AG04450 (cell line): ENCODE data around the gene PLA2G4C. TPM values are rescaled to one million over a fixed set of nuclear protein-coding genes. Genes with fewer than 3 reads are reported as not detected.

ENCODE experiments used
- CTCF ChIA-PET: fragments of 300-600, 350-600 bp; formaldehyde crosslinking; extraction: SDS; loops from one replicate; lab custom pipeline; 2022; ENCODE audit warnings: antibody characterized with exemption, inconsistent platforms; lab: Charles Lee
- POLR2A ChIA-PET: fragments of 350-600 bp; formaldehyde crosslinking; extraction: SDS; loops from one replicate; lab custom pipeline; 2021; ENCODE audit warnings: antibody characterized with exemption, inconsistent platforms; lab: Yijun Ruan, JAX
- DNase-seq: peaks from one replicate; pipeline ENCODE4 v3.0.0-alpha.2; 2011; ENCODE audit warnings: low read depth, low spot score
- H3K27ac ChIP-seq: one replicate; pipeline ENCODE4 v1.5.1; 2012; ENCODE audit warnings: low read depth, low read length, control low read depth
- H3K27me3 ChIP-seq: one replicate; pipeline ENCODE4 v1.6.0; 2012; ENCODE audit warnings: low read length; ENCODE audit not compliant: control insufficient read depth, insufficient read depth
- H3K4me3 ChIP-seq: 2 replicates; pipeline ENCODE4 v1.5.1; 2011; ENCODE audit warnings: mild to moderate bottlenecking, low read depth, low read length, control low read depth
- H3K9me3 ChIP-seq: 2 replicates; pipeline ENCODE4 v1.5.1; 2012; ENCODE audit warnings: low read length; ENCODE audit not compliant: control insufficient read depth, insufficient read depth
- CTCF ChIP-seq: IDR thresholded peaks from 2 replicates; pipeline ENCODE4 v1.5.1; 2011; ENCODE audit warnings: low read depth, low read length, control low read depth, inconsistent platforms
- polyA plus RNA-seq: library from polyadenylated mRNA; depleted of rRNA; stranded (reverse); fragments of >200 nt; gene quantifications from 2 replicates; pipeline ENCODE4 v1.2.3, GENCODE V29; 2011

Gene PLA2G4C
- polyA plus RNA-seq, 1 experiment: 8.0 TPM

- H3K27ac ChIP-seq: no peak overlapping the region
- no peak for DNase-seq
- no peak overlapping the region for H3K4me3 ChIP-seq
- H3K9me3 ChIP-seq: no peaks in the 10 kb centered on the region
- TF ChIP-seq CTCF: no peak
- POLR2A ChIA-PET: no interaction called here
- CTCF ChIA-PET: no interaction called here
- H3K27me3 ChIP-seq: no peaks in the 10 kb centered on the region
Measured at GRCh38 chr19:48023518-48023917, 87.1 kb downstream of the PLA2G4C start.

- ChIA-PET CTCF (no interaction called here), POLR2A (no interaction called here)
- Histone ChIP-seq H3K9me3 (no peaks in the 10 kb centered on the region), H3K27me3 (no peaks in the 10 kb centered on the region), H3K27ac (no peak overlapping the region), H3K4me3 (no peak overlapping the region)
- TF ChIP-seq CTCF: no peak
- no peak for DNase-seq
Measured at GRCh38 chr19:48023011-48023410, 87.6 kb downstream of the PLA2G4C start.

DNA sequence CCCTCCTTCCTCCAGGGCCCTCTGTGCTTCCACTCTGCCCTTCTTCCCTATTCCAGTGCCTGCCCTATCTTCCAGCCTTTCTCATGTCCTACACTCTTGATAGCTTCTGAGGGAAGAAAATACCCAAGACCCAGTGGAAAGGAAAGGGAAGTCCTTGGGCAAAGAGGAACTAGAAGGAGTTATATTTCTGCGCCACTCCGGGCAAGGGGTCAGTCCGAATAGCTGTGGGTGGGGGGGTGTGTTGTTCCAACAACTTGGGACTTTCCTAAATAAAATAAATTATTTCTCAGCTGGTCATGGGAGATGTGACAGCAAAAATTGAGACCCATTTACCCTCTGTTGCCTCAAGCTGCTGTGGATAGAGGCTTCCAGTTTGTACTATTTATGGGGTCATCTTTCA is 89.9 kb downstream of the PLA2G4C start:
- Histone ChIP-seq H3K4me3 (no peak overlapping the region), H3K27ac (no peak overlapping the region), H3K27me3 (peaks cover 2% of the 10 kb centered on the region), H3K9me3 (no peaks in the 10 kb centered on the region)
- DNase-seq: no peak
- CTCF ChIA-PET: no interaction called here
- POLR2A ChIA-PET: no interaction called here
- TF ChIP-seq CTCF: no peak

DNA sequence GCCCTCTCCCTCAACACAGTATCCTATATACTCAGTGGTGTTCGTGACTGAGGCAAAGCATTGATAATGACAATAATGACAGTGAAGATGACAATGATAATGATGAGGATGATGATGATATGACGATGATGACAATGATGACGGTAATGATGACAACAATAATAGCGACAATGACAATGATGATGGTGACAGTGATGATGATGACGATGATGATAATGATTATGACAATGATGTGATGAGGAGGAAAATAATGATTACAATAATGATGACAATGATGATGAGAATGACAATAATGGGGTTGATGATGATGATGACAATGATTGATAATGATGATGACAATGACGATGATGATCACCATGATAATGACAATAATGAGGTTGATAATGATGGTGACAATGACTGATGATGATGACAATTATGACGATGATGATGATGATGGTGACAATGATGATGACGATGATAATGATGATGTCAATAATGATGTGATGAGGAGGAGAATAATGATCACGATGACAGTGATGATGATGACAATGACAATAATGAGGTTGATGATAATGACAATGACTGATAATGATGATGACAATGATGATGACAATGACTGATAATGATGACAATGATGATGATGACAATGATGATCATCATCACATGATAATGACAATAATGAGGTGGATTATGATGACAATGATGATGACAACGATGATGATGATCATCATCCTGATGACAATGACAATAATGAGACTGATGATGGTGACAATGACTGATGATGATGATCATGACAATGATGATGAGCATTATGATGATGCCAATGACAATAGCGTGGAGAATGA is 99.5 kb downstream of the PLA2G4C start:
- CTCF ChIA-PET: no interaction called here
- peaks cover 3% of the 10 kb centered on the region for H3K27me3 ChIP-seq
- POLR2A ChIA-PET: no interaction called here
- no peak for TF ChIP-seq CTCF
- no peaks in the 10 kb centered on the region for H3K9me3 ChIP-seq
- H3K4me3 ChIP-seq: no peak overlapping the region
- H3K27ac ChIP-seq: no peak overlapping the region
- DNase-seq: no peak

GRCh38 chr19:48006762-48007161 is 103.9 kb downstream of the PLA2G4C start:
- ChIA-PET POLR2A (no interaction called here), CTCF (interaction anchor here (0.7 kb wide), 1 partner anchor 20 kb away, joined by 3 read pairs; no protein-coding TSS in a partner anchor)
- H3K27me3 ChIP-seq: no peaks in the 10 kb centered on the region
- H3K4me3 ChIP-seq: no peak overlapping the region
- no peak for DNase-seq
- no peak for TF ChIP-seq CTCF
- no peaks in the 10 kb centered on the region for H3K9me3 ChIP-seq
- H3K27ac ChIP-seq: no peak overlapping the region
